T47D (cell line): ENCODE results near the gene ZNF302.
A peak's percentile ranks its signal among the peaks of the same experiment; 100 is the strongest.
"Not testable (repeated sequence)": the region's sequence is repeated elsewhere in the genome, so short reads cannot be mapped to it uniquely, and the experiment has no call there.

Experiments used
- DNase-seq, 2 experiments: peaks; one replicate each; pipeline versions ENCODE4 v3.0.0 to v3.0.0-alpha.2; 2011 to 2012; ENCODE audit warnings: low read depth in 1 of 2, low spot score in 1 of 2
- JUND ChIP-seq: IDR thresholded peaks from 2 replicates; pipeline ENCODE4 v1.6.1; 2012; ENCODE audit warnings: low read depth
- in situ Hi-C: cut with HindIII; loops from 2 replicates; pipeline ENCODE4 v1.10.0; 2016; ENCODE audit warnings: low sequenced_read_pairs, low pct_unique_long_range_greater_than_20kb

ZNF302 gene

GRCh38 chr19:34678085-34678412 lies 571 bp downstream of the ZNF302 start:
- in situ Hi-C loops: no loop called here
- no peak for DNase-seq
- no peak for TF ChIP-seq JUND

GRCh38 chr19:34678421-34678820 lies 943 bp downstream of the ZNF302 start:
- in situ Hi-C loops: no loop called here
- TF ChIP-seq JUND: no peak
- DNase-seq: no peak

- no peak for DNase-seq
- in situ Hi-C loops: no loop called here
- no peak for TF ChIP-seq JUND
Observed at GRCh38 chr19:34681478-34681877, 4.0 kb downstream of the ZNF302 start.

GRCh38 chr19:34685266-34685665 lies 7.8 kb downstream of the ZNF302 start:
- in situ Hi-C loops, DNase-seq: not testable (repeated sequence)

- DNase-seq: no peak
- in situ Hi-C loops: no loop called here
- TF ChIP-seq JUND: no peak
Observed at GRCh38 chr19:34686455-34686854, 9.0 kb downstream of the ZNF302 start.

GRCh38 chr19:34687348-34687747 lies 9.9 kb downstream of the ZNF302 start:
- DNase-seq: no peak
- TF ChIP-seq JUND: no peak
- in situ Hi-C loops: no loop called here

GRCh38 chr19:34688592-34688991 lies 11.1 kb downstream of the ZNF302 start:
- TF ChIP-seq JUND: no peak
- in situ Hi-C loops: no loop called here
- no peak for DNase-seq

- TF ChIP-seq JUND: no peak
- in situ Hi-C loops: no loop called here
- no peak for DNase-seq
Observed at GRCh38 chr19:34690372-34690771, 12.9 kb downstream of the ZNF302 start.

GRCh38 chr19:34692549-34692948 lies 15.1 kb downstream of the ZNF302 start:
- DNase-seq: no peak
- TF ChIP-seq JUND: no peak
- in situ Hi-C loops: no loop called here

- TF ChIP-seq JUND: no peak
- no peak for DNase-seq
- in situ Hi-C loops: no loop called here
Observed at GRCh38 chr19:34707661-34708060, 30.2 kb downstream of the ZNF302 start.

GRCh38 chr19:34711890-34712289 lies 34.4 kb downstream of the ZNF302 start:
- TF ChIP-seq JUND: no peak
- no peak for DNase-seq
- in situ Hi-C loops: no loop called here

GRCh38 chr19:34712395-34713261 lies 35.1 kb downstream of the ZNF302 start:
- in situ Hi-C loops: no loop called here
- no peak for TF ChIP-seq JUND
- DNase-seq: peak; percentile 19 to 84

- no peak for DNase-seq
- TF ChIP-seq JUND: no peak
- in situ Hi-C loops: no loop called here
Observed at GRCh38 chr19:34713262-34713637, 35.8 kb downstream of the ZNF302 start.

- no peak for TF ChIP-seq JUND
- no peak for DNase-seq
- in situ Hi-C loops: no loop called here
Observed at GRCh38 chr19:34715357-34715756, 37.9 kb downstream of the ZNF302 start.
